GM21723 (cell line): ENCODE measurements around the gene ADAMTS16.

Experiments used
- ATAC-seq: cut with Tn5 transposase; IDR thresholded peaks from one replicate; pipeline ENCODE4 v1.9.1; 2021; ENCODE audit warnings: mild to moderate bottlenecking, moderate library complexity; ENCODE audit not compliant: unreplicated experiment

Gene ADAMTS16

DNA sequence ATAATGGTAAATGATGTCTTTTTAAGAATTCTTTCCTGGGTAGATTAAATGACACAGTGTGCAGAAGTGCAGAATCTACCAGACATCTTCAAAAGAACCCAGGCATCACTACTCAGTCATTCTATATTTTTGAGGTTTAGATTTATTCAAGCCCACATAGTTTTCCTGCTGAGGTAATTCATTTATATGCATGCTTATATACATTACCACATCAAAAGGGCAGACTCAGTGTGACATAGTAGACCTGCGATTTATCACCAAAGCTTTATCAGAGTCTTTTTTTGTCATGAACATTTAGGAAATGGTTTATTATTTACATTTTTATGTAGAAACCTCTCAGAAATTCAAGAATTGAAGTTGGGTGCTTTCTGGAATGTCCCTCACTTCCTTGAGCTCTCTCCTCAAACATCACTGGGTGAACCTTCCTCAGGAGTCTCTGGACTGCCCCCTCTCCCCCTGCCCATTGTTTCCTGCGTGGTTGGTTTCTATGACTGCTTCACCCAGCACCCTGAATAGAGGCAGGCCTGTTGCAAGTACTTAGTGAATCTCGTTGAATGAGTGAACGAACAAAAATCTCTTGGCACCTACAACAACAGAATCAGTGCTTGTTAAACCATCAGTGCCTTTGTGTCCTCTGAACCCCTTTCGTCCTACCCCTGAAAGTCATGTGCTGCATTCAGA, 42.5 kb downstream of the ADAMTS16 start:
- ATAC-seq: no peak

- no peak for ATAC-seq
These were observed 43.1 kb downstream of the ADAMTS16 start for GRCh38 chr5:5183189-5183699.

DNA sequence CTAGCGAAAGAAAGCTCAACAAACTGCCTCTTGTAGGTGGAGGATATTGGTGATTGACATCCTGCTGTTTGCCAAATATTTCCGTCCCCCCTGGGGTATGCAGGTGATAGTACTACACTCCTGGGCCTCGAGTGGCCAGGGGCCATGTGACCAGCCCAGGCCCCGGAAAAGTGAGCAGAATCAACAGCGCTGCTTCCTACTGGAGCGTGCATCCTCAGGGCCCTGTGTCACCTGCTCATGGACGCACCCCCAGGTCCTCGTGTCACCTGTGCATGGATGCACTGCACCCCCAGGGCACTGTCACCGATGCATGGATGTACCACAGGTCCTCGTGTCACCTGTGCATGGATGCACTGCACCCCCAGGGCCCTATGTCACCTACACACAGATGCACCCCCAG, 43.8 kb downstream of the ADAMTS16 start:
- ATAC-seq: no peak

DNA sequence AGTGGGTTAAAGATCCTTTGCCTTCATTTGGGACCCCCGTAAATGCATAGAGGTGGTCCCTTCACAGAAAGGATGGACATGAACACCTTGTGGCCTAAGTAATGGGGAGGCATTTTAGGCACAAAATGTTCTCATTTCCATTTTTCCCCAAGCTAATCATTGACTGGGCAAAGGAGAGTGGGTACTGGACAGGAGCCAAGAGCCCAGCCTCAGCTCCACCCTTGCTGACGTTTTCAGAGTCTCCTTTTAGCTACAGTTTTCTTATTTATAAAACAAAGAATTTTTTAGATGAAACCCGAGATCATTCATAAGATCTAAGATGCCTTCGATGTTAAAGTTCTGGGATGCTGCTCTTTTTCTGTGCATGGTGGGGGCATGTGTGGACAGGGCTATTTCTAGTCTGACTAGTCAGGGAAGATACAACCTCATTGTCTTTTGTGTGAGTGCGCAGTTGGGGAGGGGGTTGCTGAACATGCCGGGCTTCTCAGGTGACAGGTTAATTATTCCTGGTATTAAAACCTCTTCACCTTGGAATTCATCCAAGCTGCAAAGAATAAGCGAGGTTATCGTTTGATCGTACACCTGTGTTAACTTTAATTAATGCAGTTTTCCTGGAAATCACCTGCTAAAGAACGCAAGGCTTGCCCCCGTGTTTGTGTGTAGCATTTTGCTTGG, 48.4 kb downstream of the ADAMTS16 start:
- no peak for ATAC-seq

DNA sequence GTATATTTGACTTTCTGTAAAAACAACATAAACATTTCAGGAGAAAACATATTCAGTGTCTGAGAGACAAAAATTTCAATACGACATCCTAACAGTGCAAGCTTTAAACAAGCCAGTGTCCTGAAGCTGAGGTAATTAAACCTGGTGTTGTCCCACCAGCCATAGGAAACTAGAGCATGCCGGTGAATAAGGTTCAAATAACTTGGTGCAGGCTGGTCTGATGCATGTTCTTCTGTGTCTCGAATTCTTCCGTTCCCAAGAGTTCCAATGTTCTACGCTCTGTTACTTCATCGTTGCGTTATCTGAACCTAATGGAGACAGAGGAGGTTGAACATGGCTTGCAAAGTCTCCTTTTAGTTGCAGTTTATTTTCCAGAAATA, 48.9 kb downstream of the ADAMTS16 start:
- ATAC-seq: no peak

- ATAC-seq: no peak
These were observed 51.8 kb downstream of the ADAMTS16 start for GRCh38 chr5:5191906-5192305.

DNA sequence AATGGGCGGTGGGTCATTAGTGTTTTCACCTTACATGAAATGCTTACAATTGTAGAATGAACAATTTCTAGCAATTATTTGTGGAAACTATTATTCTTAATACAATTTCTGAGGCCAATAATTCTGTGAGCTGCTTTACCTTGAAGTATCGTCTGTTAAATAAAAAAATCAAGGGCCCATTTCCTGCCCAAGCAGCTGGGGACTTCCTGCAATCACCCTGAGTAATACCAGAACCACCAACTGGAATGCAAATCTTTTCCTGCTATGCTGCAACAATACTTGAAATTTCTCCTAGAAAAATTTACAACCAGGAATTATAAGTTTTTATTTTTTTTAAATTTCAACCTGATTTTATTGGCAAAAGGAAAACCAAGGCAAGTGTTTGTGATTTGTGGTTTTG, 52.6 kb downstream of the ADAMTS16 start:
- ATAC-seq: no peak

- no peak for ATAC-seq
These were observed 55.2 kb downstream of the ADAMTS16 start for GRCh38 chr5:5195128-5195918.

DNA sequence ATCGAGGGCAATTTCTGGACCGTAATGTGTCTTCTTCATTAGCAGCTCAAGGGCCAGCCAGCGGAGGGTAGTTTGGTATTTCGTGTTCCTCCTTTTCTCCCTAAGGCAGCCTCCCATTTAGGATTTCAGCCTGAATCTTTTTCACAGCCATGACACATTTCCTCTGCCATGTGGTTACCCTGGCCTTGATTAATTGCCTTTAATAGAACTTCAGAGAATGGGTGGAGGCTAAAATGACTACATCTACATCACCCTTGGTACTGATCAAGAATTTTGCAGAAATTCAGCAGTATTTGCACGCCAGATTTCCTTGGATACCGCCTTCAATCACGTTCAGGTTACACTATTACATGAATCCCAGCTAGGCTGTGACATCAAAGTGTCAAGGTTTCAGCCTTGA, 58.0 kb downstream of the ADAMTS16 start:
- no peak for ATAC-seq

- ATAC-seq: no peak
These were observed 58.7 kb downstream of the ADAMTS16 start for GRCh38 chr5:5198815-5199214.

GRCh38 chr5:5199495-5199894, 59.4 kb downstream of the ADAMTS16 start:
- no peak for ATAC-seq

DNA sequence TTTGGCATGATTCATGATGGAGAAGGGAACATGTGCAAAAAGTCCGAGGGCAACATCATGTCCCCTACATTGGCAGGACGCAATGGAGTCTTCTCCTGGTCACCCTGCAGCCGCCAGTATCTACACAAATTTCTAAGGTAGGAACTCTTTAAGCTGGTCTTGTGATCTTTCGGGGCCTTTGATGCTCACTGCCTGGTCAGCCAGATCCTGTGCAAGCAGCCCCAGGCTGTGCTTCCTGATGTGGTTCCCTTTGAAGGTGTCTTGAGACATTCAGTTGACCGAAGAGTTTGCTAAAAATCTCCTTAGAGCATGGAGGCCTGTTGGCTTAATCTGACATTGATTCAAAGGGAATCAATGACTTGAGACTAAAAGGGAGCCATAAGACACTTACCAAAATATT, 60.0 kb downstream of the ADAMTS16 start:
- ATAC-seq: no peak

GRCh38 chr5:5202321-5202720, 62.2 kb downstream of the ADAMTS16 start:
- ATAC-seq: no peak

DNA sequence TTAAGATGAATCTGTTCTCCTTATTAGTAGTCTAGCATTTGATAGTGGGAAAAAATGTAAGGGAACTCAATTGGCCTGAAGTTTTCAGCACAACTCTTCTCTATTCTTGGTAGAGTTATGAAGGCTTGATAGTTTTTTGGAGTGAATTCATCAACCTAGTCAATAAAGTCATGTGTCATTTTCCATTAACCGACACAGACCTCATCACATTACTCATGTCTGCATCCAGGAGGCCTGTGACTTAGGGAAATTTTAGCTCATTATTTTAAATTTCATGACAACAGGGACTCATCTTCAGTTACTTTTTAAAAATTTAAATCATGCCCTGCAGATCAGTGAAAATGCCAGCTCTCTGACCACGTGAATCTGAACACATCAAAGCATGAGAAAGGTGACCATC, 63.3 kb downstream of the ADAMTS16 start:
- ATAC-seq: no peak

DNA sequence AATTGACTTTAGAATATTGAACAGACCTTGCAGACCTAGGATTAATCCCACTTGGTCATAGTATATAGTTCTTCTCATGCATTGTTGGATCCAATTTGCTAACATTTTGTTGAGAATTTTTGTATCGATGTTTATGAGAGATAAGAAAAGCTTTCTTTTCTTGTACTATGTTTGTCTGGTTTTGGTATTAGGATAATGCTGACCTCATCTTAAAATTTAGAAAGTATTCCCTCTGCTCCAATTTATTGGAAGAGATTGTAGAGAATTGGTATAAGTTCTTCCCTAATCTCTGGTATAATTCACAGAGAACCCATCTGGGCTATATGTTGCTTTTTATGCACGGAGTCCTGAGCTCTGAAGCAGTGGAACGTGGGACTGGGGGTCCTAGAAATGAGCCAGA, 67.7 kb downstream of the ADAMTS16 start:
- no peak for ATAC-seq

DNA sequence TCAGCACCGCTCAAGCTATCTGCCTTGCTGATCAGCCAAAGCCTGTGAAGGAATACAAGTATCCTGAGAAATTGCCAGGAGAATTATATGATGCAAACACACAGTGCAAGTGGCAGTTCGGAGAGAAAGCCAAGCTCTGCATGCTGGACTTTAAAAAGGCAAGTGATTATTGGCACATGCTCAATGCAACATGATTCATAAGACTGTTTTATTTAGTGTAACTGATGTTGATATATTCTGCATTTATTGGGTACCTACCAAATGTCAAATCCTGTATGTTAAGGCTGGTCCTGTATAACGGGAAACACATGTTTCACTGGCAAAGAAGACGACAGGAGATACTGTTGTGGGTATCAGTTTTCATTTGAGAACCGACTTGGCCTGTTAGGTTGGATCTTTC, 69.0 kb downstream of the ADAMTS16 start:
- no peak for ATAC-seq

- no peak for ATAC-seq
These were observed 69.6 kb downstream of the ADAMTS16 start for GRCh38 chr5:5209510-5210286.

DNA sequence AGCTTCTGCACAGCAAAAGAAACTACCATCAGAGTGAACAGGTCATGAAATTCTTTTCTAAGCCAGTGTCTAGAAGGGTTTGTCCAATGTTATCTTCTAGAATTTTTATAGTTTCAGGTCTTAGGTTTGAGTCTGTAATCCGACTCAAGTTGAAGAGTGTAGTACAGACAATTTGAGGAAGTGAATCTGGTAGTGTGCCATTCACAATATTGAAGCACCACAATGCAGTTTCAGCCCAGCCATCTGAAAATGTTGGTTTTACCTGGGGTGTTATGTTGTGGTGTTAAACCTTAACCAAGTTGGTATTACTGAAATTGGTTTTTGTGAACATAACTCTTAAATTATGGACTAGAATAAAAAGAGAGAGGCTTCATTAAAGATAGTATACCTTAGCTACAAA, 77.2 kb downstream of the ADAMTS16 start:
- no peak for ATAC-seq

- ATAC-seq: no peak
These were observed 78.3 kb downstream of the ADAMTS16 start for GRCh38 chr5:5218396-5218795.

DNA sequence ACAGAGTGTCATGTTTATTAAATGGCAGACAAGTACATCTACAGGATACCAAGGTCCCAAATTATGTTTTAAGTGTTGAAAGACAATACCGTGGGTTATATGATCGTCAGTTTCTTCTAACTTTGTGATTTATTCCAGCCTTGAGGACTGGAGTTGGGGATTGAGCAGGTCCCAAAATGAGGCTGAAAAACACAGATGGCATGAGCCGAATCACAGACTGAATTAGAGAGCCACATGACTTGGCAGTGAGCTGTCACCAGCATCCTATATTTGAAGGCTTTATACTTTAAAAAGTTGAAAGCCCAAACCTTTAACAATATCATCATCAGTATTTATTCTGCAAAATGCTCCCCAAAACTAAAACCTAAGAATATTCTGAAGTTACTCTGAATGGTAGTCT, 79.4 kb downstream of the ADAMTS16 start:
- no peak for ATAC-seq
